Neural cell (in vitro differentiated cells): Measurements from ENCODE around the gene MTRR. TPM values are rescaled to one million over a fixed set of nuclear protein-coding genes. Genes with fewer than 3 reads are reported as not detected.
"Not testable (repeated sequence)": the region's sequence is repeated elsewhere in the genome, so short reads cannot be mapped to it uniquely, and the experiment has no call there.

Source experiments
- H2AFZ ChIP-seq: fragments of 200-600, 300-800 bp; sonication (generic), shearing (Covaris generic); 2 replicates; pipeline ENCODE4 v1.6.0; 2014; ENCODE audit warnings: low read depth, mild to moderate bottlenecking, antibody characterized with exemption, low read length, moderate library complexity
- H3F3A ChIP-seq: fragments of 200-600 bp; shearing (Covaris generic); 2 replicates; pipeline ENCODE4 v1.6.1; 2016; ENCODE audit warnings: mild to moderate bottlenecking, moderate library complexity, mixed read lengths, antibody characterized with exemption, low read length; ENCODE audit not compliant: insufficient read depth, poor library complexity, severe bottlenecking
- H3K27ac ChIP-seq: fragments of 200-600, 300-800 bp; sonication (generic), shearing (Covaris generic); 2 replicates; pipeline ENCODE4 v1.5.1; 2014; ENCODE audit warnings: mild to moderate bottlenecking, low read length, moderate library complexity
- H3K27me3 ChIP-seq: fragments of 300-800, 200-600 bp; sonication (generic), shearing (Covaris generic); 2 replicates; pipeline ENCODE4 v1.6.0; 2014; ENCODE audit warnings: mild to moderate bottlenecking, low read depth, low read length, moderate library complexity; ENCODE audit not compliant: insufficient read depth
- H3K36me3 ChIP-seq: fragments of 300-800, 200-600 bp; sonication (generic), shearing (Covaris generic); 2 replicates; pipeline ENCODE4 v1.5.1; 2014; ENCODE audit warnings: mild to moderate bottlenecking, antibody characterized with exemption, low read length, moderate library complexity; ENCODE audit not compliant: insufficient read depth
- H3K4me2 ChIP-seq: fragments of 300-800, 200-600 bp; sonication (generic), shearing (Covaris generic); 2 replicates; pipeline ENCODE4 v1.6.0; 2014; ENCODE audit warnings: mild to moderate bottlenecking, low read length
- H3K4me3 ChIP-seq: fragments of 300-800, 200-600 bp; sonication (generic), shearing (Covaris generic); 2 replicates; pipeline ENCODE4 v1.5.1; 2014; ENCODE audit warnings: mild to moderate bottlenecking, low read length, moderate library complexity
- H3K79me2 ChIP-seq: fragments of 200-600 bp; shearing (Covaris generic); replicated peaks from 2 replicates; pipeline ENCODE4 v1.6.0; 2014; ENCODE audit warnings: mild to moderate bottlenecking, low read length, moderate library complexity; ENCODE audit not compliant: insufficient read depth
- H3K9ac ChIP-seq: fragments of 300-800, 200-600 bp; sonication (generic), shearing (Covaris generic); 2 replicates; pipeline ENCODE4 v1.6.1; 2016; ENCODE audit warnings: mild to moderate bottlenecking, low read length, mixed read lengths
- H3K9me2 ChIP-seq: fragments of 200-600 bp; shearing (Covaris generic); 2 replicates; pipeline ENCODE4 v1.6.1; 2016; ENCODE audit warnings: mild to moderate bottlenecking, low read length, mixed read lengths; ENCODE audit not compliant: insufficient read depth
- H3K9me3 ChIP-seq: fragments of 200-600, 300-800 bp; sonication (generic), shearing (Covaris generic); 2 replicates; pipeline ENCODE4 v1.6.1; 2016; ENCODE audit warnings: mild to moderate bottlenecking, mixed run types, low read length, moderate library complexity, mixed read lengths
- H4K20me1 ChIP-seq: fragments of 200-600 bp; shearing (Covaris generic); 2 replicates; pipeline ENCODE4 v1.6.1; 2016; ENCODE audit warnings: mild to moderate bottlenecking, mixed run types; ENCODE audit not compliant: insufficient read depth
- EP300 ChIP-seq: fragments of 450-650 bp; conservative IDR thresholded peaks from 2 replicates; pipeline ENCODE4 v1.6.1; 2014; ENCODE audit warnings: antibody characterized with exemption, mild to moderate bottlenecking, moderate library complexity; ENCODE audit not compliant: poor library complexity, severe bottlenecking
- EZH2 ChIP-seq: fragments of 200-600, 300-800 bp; shearing (Covaris generic), sonication (generic); IDR thresholded peaks from 2 replicates; pipeline ENCODE4 v1.6.1; 2014; ENCODE audit warnings: antibody characterized with exemption, low read length, borderline replicate concordance, mild to moderate bottlenecking; ENCODE audit not compliant: insufficient read depth, poor library complexity, severe bottlenecking
- MXI1 ChIP-seq: fragments of 450-650 bp; conservative IDR thresholded peaks from 2 replicates; pipeline ENCODE4 v1.6.1; 2014; ENCODE audit warnings: antibody characterized with exemption, mild to moderate bottlenecking; ENCODE audit not compliant: poor library complexity, severe bottlenecking
- POLR2AphosphoS5 ChIP-seq: IDR thresholded peaks from 2 replicates; pipeline ENCODE4 v1.6.1; 2012
- RAD21 ChIP-seq: fragments of 450-650 bp; conservative IDR thresholded peaks from 2 replicates; pipeline ENCODE4 v1.6.1; 2014; ENCODE audit warnings: antibody characterized with exemption, mild to moderate bottlenecking, moderate library complexity
- SMC3 ChIP-seq: fragments of 450-650 bp; conservative IDR thresholded peaks from 2 replicates; pipeline ENCODE4 v1.6.1; 2014; ENCODE audit warnings: antibody characterized with exemption, mild to moderate bottlenecking, moderate library complexity; ENCODE audit not compliant: poor library complexity
- TAF1 ChIP-seq: IDR thresholded peaks from 2 replicates; pipeline ENCODE4 v1.6.1; 2012; ENCODE audit warnings: low read depth
- polyA plus RNA-seq: library from polyadenylated mRNA; depleted of rRNA; stranded (reverse); fragments of >200 nt; gene quantifications from 2 replicates; pipeline ENCODE4 v1.2.3, GENCODE V29; 2014
- TF ChIP-seq, protein P1 (sequence below): fragments of 450-650 bp; IDR thresholded peaks from 2 replicates; pipeline ENCODE4 v1.5.1; 2014; ENCODE audit warnings: antibody characterized with exemption, mild to moderate bottlenecking, moderate library complexity; ENCODE audit not compliant: poor library complexity, severe bottlenecking
- TF ChIP-seq, protein P2 (sequence below): IDR thresholded peaks from 2 replicates; pipeline ENCODE4 v1.6.1; 2012; ENCODE audit warnings: borderline replicate concordance

The MTRR gene
- polyA plus RNA-seq, 1 donor from 2014 or later: 34.1 TPM

DNA sequence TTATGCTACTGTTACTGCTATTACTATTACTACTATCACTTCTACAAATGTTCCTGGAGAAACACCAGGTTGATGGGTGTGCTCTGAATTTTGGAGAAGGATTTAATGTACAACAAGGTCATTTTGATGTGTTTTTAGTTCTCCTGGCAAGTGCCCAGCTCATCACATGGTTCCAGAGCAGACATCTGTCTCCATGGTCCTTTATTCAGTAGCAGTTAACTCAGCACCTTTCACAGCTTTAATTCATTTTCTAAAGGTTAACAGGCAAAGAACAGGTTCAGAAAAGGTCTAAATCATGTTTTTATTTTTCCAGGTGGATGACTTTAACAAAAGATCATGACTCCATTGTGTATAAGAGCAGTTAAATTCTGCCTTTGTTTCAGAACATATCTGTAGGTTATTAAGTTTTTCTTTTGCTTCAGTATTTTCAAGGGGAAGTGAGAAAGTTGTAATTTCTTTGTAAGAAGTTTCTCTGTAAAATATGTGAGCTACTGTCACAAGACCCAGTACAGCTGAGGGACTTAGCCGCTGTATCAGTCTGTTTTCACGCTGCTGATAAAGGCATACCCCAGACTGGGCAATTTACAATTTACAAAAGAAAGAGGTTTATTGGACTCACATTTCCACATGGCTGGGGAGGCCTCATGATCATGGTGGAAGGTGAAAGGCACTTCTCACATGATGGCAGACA is 41.9 kb downstream of the MTRR start:
- H3K4me3 ChIP-seq: no peak overlapping the region
- no peaks in the 10 kb centered on the region for H3K9me2 ChIP-seq
- no peaks in the 10 kb centered on the region for H3K27me3 ChIP-seq
- no peak overlapping the region for H3K9ac ChIP-seq
- H3K4me2 ChIP-seq: no peak overlapping the region
- H3K27ac ChIP-seq: no peak overlapping the region
- no peaks in the 10 kb centered on the region for H3F3A ChIP-seq
- no peaks in the 10 kb centered on the region for H3K9me3 ChIP-seq
- H2AFZ ChIP-seq: no peak overlapping the region
- H3K36me3 ChIP-seq: no peaks in the 10 kb centered on the region
- H4K20me1 ChIP-seq: no peaks in the 10 kb centered on the region
- TF ChIP-seq, protein P1, sequence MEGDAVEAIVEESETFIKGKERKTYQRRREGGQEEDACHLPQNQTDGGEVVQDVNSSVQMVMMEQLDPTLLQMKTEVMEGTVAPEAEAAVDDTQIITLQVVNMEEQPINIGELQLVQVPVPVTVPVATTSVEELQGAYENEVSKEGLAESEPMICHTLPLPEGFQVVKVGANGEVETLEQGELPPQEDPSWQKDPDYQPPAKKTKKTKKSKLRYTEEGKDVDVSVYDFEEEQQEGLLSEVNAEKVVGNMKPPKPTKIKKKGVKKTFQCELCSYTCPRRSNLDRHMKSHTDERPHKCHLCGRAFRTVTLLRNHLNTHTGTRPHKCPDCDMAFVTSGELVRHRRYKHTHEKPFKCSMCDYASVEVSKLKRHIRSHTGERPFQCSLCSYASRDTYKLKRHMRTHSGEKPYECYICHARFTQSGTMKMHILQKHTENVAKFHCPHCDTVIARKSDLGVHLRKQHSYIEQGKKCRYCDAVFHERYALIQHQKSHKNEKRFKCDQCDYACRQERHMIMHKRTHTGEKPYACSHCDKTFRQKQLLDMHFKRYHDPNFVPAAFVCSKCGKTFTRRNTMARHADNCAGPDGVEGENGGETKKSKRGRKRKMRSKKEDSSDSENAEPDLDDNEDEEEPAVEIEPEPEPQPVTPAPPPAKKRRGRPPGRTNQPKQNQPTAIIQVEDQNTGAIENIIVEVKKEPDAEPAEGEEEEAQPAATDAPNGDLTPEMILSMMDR: no peak
- no peak for TF ChIP-seq MXI1
- TF ChIP-seq EZH2: no peak
- no peak for TF ChIP-seq EP300
- H3K79me2 ChIP-seq: no peaks in the 10 kb centered on the region

DNA sequence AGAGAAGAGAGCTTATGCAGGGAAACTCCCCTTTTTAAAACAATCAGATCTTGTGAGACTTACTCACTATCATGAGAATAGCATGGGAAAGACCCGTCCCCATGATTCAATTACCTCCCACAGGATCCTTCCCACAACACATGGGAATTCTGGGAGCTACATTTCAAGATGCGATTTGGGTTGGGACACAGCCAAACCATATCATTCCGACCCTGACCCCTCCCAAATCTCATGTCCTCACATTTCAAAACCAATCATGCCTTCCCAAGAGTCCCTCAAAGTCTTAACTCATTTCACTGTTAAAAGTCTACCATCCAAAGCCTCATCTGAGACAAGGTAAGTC is 42.5 kb downstream of the MTRR start:
- not testable (repeated sequence) for H3K27ac ChIP-seq, H3K9me3 ChIP-seq, H3K79me2 ChIP-seq

DNA sequence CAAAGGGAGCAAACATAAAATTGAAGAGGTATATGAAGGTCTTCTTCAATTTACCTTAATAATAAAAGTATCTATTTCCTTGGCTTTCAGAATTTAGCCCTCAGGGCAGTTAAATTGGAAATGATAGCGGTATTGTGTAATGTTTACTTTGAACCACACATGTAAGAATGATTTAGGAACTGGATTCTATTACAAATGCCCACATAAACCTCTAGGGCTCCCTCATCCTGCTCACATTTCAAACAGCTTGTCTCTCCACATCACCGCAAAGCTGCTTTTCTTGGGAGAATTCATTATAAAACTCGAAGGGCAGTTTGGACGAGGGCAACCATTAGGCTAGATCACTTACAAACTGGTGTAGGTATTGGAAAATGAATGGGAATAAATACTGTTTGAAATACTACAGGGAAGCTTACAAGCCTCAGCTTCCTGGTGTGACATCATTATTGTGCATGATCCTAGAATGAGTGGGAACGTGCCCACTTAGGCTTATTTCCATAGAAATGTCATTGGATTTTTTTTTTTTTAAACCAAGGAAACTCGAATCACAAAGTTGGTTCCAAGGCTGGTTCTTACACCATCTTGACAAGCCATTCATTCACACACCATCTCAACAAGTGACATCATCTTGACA is 47.3 kb downstream of the MTRR start:
- Histone ChIP-seq H3K9ac (no peak overlapping the region), H3K9me2 (no peaks in the 10 kb centered on the region), H3K27me3 (no peaks in the 10 kb centered on the region), H3K79me2 (no peaks in the 10 kb centered on the region), H3F3A (no peaks in the 10 kb centered on the region), H4K20me1 (no peaks in the 10 kb centered on the region), H3K36me3 (no peaks in the 10 kb centered on the region), H3K4me2 (no peak overlapping the region), H2AFZ (no peak overlapping the region), H3K9me3 (no peaks in the 10 kb centered on the region), H3K4me3 (no peak overlapping the region), H3K27ac (no peak overlapping the region)
- no peak for TF ChIP-seq MXI1
- no peak for TF ChIP-seq EP300
- TF ChIP-seq, protein P1: no peak
- no peak for TF ChIP-seq EZH2
- no peak for TF ChIP-seq POLR2AphosphoS5
- TF ChIP-seq RAD21: no peak
- no peak for TF ChIP-seq TAF1
- TF ChIP-seq SMC3: no peak
- TF ChIP-seq, protein P2, sequence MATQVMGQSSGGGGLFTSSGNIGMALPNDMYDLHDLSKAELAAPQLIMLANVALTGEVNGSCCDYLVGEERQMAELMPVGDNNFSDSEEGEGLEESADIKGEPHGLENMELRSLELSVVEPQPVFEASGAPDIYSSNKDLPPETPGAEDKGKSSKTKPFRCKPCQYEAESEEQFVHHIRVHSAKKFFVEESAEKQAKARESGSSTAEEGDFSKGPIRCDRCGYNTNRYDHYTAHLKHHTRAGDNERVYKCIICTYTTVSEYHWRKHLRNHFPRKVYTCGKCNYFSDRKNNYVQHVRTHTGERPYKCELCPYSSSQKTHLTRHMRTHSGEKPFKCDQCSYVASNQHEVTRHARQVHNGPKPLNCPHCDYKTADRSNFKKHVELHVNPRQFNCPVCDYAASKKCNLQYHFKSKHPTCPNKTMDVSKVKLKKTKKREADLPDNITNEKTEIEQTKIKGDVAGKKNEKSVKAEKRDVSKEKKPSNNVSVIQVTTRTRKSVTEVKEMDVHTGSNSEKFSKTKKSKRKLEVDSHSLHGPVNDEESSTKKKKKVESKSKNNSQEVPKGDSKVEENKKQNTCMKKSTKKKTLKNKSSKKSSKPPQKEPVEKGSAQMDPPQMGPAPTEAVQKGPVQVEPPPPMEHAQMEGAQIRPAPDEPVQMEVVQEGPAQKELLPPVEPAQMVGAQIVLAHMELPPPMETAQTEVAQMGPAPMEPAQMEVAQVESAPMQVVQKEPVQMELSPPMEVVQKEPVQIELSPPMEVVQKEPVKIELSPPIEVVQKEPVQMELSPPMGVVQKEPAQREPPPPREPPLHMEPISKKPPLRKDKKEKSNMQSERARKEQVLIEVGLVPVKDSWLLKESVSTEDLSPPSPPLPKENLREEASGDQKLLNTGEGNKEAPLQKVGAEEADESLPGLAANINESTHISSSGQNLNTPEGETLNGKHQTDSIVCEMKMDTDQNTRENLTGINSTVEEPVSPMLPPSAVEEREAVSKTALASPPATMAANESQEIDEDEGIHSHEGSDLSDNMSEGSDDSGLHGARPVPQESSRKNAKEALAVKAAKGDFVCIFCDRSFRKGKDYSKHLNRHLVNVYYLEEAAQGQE: no peak

More for the DNA sequence above, 42.5 kb downstream of the MTRR start:
- not testable (repeated sequence) for H3K27me3 ChIP-seq, H3K9ac ChIP-seq, H4K20me1 ChIP-seq, H3K9me2 ChIP-seq, H2AFZ ChIP-seq, H3K4me2 ChIP-seq, H3K4me3 ChIP-seq, H3K36me3 ChIP-seq, H3F3A ChIP-seq
